ENCODE results near the gene MINK1.

DNA sequence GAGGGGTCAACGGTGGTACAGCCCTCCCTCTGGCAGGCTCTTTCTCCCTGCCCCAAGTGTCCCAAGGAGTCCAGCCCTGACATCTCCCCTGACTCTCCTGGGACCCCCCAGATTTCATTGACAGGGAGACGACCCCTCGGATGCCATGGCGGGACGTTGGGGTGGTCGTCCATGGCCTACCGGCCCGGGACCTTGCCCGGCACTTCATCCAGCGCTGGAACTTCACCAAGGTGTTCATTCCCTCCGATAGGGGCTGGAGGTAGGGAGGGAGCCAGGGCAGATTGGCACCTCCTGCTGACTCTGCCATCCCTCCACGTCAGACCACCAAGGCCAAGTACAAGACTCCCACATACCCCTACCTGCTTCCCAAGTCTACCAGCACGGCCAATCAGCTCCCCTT lies 16.3 kb upstream of the MINK1 start:
- TF ChIP-seq EP300 (IDR thresholded peaks at IDR 0.05), result no peak
- TF ChIP-seq, protein P1, sequence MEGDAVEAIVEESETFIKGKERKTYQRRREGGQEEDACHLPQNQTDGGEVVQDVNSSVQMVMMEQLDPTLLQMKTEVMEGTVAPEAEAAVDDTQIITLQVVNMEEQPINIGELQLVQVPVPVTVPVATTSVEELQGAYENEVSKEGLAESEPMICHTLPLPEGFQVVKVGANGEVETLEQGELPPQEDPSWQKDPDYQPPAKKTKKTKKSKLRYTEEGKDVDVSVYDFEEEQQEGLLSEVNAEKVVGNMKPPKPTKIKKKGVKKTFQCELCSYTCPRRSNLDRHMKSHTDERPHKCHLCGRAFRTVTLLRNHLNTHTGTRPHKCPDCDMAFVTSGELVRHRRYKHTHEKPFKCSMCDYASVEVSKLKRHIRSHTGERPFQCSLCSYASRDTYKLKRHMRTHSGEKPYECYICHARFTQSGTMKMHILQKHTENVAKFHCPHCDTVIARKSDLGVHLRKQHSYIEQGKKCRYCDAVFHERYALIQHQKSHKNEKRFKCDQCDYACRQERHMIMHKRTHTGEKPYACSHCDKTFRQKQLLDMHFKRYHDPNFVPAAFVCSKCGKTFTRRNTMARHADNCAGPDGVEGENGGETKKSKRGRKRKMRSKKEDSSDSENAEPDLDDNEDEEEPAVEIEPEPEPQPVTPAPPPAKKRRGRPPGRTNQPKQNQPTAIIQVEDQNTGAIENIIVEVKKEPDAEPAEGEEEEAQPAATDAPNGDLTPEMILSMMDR (IDR thresholded peaks at IDR 0.05), result no peak
- no peak for TF ChIP-seq POLR2A (IDR thresholded peaks at IDR 0.05)

All from ovary (tissue), 3 donors.